OCI-LY3 (cell line): ENCODE measurements around the gene ARVCF.

Experiments
- H2AFZ ChIP-seq: fragments of 200-600, 300-600 bp; shearing (Covaris generic); 2 replicates; pipeline ENCODE4 v1.6.0; 2014; ENCODE audit warnings: antibody characterized with exemption, low read depth, low read length
- H3K27ac ChIP-seq: fragments of 200-600, 300-600 bp; sonication (generic); 2 replicates; pipeline ENCODE4 v1.5.1; 2014; ENCODE audit warnings: mild to moderate bottlenecking, low read length, moderate library complexity, mixed read lengths
- H3K27me3 ChIP-seq: fragments of 200-600, 300-600 bp; sonication (generic); 2 replicates; pipeline ENCODE4 v1.6.1; 2014; ENCODE audit warnings: low read depth, low read length, mixed read lengths
- H3K36me3 ChIP-seq: fragments of 200-600, 300-600 bp; sonication (generic); replicated peaks from 2 replicates; pipeline ENCODE3; 2014; ENCODE audit warnings: low read depth, low read length, mixed read lengths
- H3K4me1 ChIP-seq: fragments of 300-600, 200-600 bp; sonication (generic); 2 replicates; pipeline ENCODE4 v1.6.1; 2014; ENCODE audit warnings: low read length, mixed read lengths
- H3K4me2 ChIP-seq: fragments of 200-600, 300-600 bp; sonication (generic); 2 replicates; pipeline ENCODE4 v1.6.1; 2014; ENCODE audit warnings: low read length, mixed read lengths
- H3K4me3 ChIP-seq: fragments of 300-600, 200-600 bp; sonication (generic); 2 replicates; pipeline ENCODE4 v1.5.1; 2014; ENCODE audit warnings: antibody characterized with exemption, mild to moderate bottlenecking, low read length, moderate library complexity
- H3K79me2 ChIP-seq: fragments of 300-600, 200-600 bp; shearing (Covaris generic); 2 replicates; pipeline ENCODE4 v1.6.1; 2014; ENCODE audit warnings: mild to moderate bottlenecking, low read length, mixed read lengths
- H3K9ac ChIP-seq: fragments of 300-600, 200-600 bp; shearing (Covaris generic); 2 replicates; pipeline ENCODE4 v1.6.0; 2014; ENCODE audit warnings: mild to moderate bottlenecking, low read length, moderate library complexity
- H3K9me3 ChIP-seq: fragments of 200-600, 300-600 bp; shearing (Covaris generic); 2 replicates; pipeline ENCODE4 v1.6.1; 2014; ENCODE audit warnings: low read length, mixed read lengths; ENCODE audit not compliant: insufficient read depth
- H4K20me1 ChIP-seq: fragments of 200-600, 300-600 bp; sonication (generic); 2 replicates; pipeline ENCODE4 v1.6.1; 2016; ENCODE audit warnings: low read length, mixed read lengths; ENCODE audit not compliant: insufficient read depth
- CTCF ChIP-seq: fragments of 200-600, 300-600 bp; sonication (generic); IDR thresholded peaks from 2 replicates; pipeline ENCODE4 v1.5.1; 2014; ENCODE audit warnings: antibody characterized with exemption, low read length, low read depth
- EZH2phosphoT487 ChIP-seq: fragments of 200-600 bp; shearing (Covaris generic); IDR thresholded peaks from 2 replicates; pipeline ENCODE4 v1.6.1; 2018; ENCODE audit warnings: antibody characterized with exemption, mixed run types, low read depth

ARVCF gene

GRCh38 chr22:19971276-19972124 lies 45.1 kb downstream of the ARVCF start:
- Histone ChIP-seq H3K4me2 (no peak overlapping the region), H3K27me3 (no peaks in the 10 kb centered on the region), H3K9me3 (no peaks in the 10 kb centered on the region), H3K4me1 (peaks cover 3% of the 10 kb centered on the region; the same call in 1 of the 2 replicates), H3K36me3 (no peaks in the 10 kb centered on the region), H3K9ac (no peak overlapping the region), H2AFZ (no peak overlapping the region), H3K4me3 (no peak overlapping the region), H3K27ac (no peak overlapping the region), H4K20me1 (0 out of 2 replicates have a peak, but pooled peaks cover 4% of the 10 kb centered on the region), H3K79me2 (no peaks in the 10 kb centered on the region)
- TF ChIP-seq EZH2phosphoT487 (no peak), CTCF (no peak)

GRCh38 chr22:19970479-19971275 lies 45.9 kb downstream of the ARVCF start:
- H3K27me3 ChIP-seq = no peaks in the 10 kb centered on the region
- H4K20me1 ChIP-seq = 0 out of 2 replicates have a peak, but pooled peaks cover 4% of the 10 kb centered on the region
- no peak overlapping the region for H2AFZ ChIP-seq
- TF ChIP-seq EZH2phosphoT487 (no peak), CTCF (peak; percentile 91)
- no peak overlapping the region for H3K4me2 ChIP-seq
- no peaks in the 10 kb centered on the region for H3K9me3 ChIP-seq
- no peak overlapping the region for H3K27ac ChIP-seq
- H3K4me1 ChIP-seq = peaks cover 3% of the 10 kb centered on the region; the same call in 1 of the 2 replicates
- H3K79me2 ChIP-seq = no peaks in the 10 kb centered on the region
- H3K9ac ChIP-seq = no peak overlapping the region
- H3K36me3 ChIP-seq = no peaks in the 10 kb centered on the region
- no peak overlapping the region for H3K4me3 ChIP-seq

GRCh38 chr22:19970031-19970478 lies 46.6 kb downstream of the ARVCF start:
- Histone ChIP-seq H4K20me1 (0 out of 2 replicates have a peak, but pooled peaks cover 4% of the 10 kb centered on the region), H3K27me3 (no peaks in the 10 kb centered on the region), H3K9me3 (no peaks in the 10 kb centered on the region), H2AFZ (no peak overlapping the region), H3K4me2 (no peak overlapping the region), H3K27ac (no peak overlapping the region), H3K36me3 (no peaks in the 10 kb centered on the region), H3K4me3 (no peak overlapping the region), H3K79me2 (no peaks in the 10 kb centered on the region), H3K9ac (no peak overlapping the region), H3K4me1 (no peaks in the 10 kb centered on the region)
- TF ChIP-seq CTCF = no peak
- no peak for TF ChIP-seq EZH2phosphoT487
